GM18499 (cell line): Measurements from ENCODE around the gene CYP4B1.
"Not testable (repeated sequence)": the region's sequence is repeated elsewhere in the genome, so short reads cannot be mapped to it uniquely, and the experiment has no call there.

Experiments
- ATAC-seq: cut with Tn5 transposase; IDR thresholded peaks from one replicate; pipeline ENCODE4 v1.9.1; 2021; ENCODE audit warnings: moderate number of reproducible peaks; ENCODE audit not compliant: insufficient read depth, unreplicated experiment

Gene CYP4B1

DNA sequence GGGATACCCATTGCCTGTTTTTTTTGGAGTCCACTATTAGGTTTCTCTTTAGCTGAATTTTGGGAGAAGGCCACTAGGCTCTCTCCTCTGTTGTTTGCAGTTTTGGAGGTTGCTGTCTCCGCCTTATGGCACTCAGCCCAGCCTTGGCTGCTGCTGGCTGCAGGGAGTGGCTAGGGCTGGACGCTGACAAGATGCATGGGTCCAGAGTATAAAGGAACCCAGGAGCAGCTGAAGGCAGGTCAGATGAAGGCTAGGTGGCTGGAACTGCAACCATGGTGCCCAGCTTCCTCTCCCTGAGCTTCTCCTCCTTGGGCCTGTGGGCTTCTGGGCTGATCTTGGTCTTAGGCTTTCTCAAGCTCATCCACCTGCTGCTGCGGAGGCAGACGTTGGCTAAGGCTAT is at the start of gene CYP4B1:
Gene CYP4B1, plus strand, starts transcription at position 237 of the 400 bp plus-strand sequence. Its CDS starts 36 bp downstream, at position 273.
- ATAC-seq, result no peak

DNA sequence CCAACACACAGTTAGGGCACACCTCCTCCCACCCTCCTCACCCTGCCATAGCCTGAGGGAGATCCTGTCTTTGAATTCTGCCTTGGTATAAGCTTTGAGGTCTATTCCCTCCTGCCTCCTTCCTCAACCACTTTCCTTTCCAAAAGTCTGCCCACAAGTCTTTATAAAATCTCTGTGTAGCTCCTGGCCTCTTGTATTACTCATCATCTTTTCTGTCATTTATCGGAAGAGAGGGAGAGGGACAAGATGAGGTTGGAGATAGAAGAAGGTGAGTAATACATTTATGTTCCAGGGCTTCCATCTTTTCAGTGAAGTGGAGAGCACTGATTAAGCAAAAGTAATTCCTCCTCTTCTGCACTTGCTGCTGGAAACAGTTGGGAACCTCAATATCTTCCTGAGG is 49.4 kb upstream of the CYP4B1 start:
- ATAC-seq, result no peak

DNA sequence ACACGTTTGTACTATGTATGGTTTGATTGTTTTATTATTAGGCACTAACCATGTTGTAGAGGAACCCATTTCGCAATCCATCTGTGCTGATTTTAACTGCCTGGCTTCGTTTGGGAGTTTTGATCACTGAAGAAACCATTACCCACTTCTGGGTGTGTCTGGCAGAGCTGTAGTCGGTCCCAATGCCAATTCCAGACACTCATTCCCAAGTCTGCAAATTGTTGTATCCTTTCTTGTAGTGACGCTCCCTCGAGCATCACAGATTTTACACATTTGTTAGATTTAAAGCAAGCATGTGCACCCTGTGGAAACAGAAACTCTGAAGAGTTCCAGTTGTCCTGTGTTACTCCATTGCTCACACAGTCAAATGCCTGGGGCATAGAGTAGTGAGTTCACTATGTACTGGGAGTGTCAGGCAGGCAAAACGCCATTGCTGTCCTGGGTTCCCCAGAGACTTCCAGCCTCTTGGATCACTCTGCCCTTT is 48.9 kb upstream of the CYP4B1 start:
- ATAC-seq, result no peak

- ATAC-seq, result no peak
Observed at GRCh38 chr1:46753985-46754384, 44.9 kb upstream of the CYP4B1 start.

- not testable (repeated sequence) for ATAC-seq
Observed at GRCh38 chr1:46754707-46755106, 44.1 kb upstream of the CYP4B1 start.

DNA sequence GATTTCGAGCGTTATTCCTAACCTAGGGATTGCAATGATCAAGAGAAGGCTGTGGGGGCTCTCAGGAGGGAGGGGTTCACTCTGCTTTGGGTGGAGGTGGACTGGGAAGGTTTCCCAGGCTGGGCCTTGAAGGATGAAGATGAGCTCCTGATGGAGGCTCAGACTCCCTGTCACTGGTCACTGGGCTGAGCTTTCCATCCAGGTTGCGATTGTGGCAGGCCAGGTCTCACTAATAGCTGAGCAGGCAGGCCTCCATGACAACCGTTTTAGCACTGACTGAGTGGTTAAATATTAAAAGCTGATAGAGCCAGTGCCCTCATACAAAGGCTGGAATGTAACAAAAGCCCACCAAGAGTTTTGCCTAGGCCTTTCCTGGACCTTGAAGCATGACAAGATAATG is 43.7 kb upstream of the CYP4B1 start:
- no peak for ATAC-seq

- ATAC-seq, result no peak
Observed at GRCh38 chr1:46757247-46757955, 41.4 kb upstream of the CYP4B1 start.

GRCh38 chr1:46757956-46758528 is 40.8 kb upstream of the CYP4B1 start:
- no peak for ATAC-seq

GRCh38 chr1:46760558-46761166 is 38.2 kb upstream of the CYP4B1 start:
- ATAC-seq, result no peak

DNA sequence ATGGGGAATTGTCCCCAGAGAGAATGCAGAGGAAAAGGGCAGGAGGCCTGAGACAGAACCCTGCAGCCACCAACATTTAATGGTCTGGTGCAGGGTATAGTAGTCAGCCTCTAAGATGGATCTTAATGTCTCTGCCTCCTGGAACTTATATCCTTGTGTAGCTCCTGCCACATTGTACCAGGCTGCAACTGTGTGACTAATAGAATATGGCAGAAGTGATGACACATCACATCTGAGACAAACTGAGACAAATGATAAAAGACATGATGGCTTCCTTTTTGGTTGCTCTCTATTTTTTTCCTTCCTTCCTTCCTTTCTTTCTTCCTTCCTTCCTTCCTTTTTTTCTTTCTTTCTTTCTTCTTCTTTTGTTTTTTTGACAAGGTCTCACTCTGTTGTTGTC is 37.1 kb upstream of the CYP4B1 start:
- no peak for ATAC-seq

GRCh38 chr1:46764402-46764801 is 34.4 kb upstream of the CYP4B1 start:
- ATAC-seq, result no peak

GRCh38 chr1:46767649-46768282 is 31.1 kb upstream of the CYP4B1 start:
- ATAC-seq, result no peak

DNA sequence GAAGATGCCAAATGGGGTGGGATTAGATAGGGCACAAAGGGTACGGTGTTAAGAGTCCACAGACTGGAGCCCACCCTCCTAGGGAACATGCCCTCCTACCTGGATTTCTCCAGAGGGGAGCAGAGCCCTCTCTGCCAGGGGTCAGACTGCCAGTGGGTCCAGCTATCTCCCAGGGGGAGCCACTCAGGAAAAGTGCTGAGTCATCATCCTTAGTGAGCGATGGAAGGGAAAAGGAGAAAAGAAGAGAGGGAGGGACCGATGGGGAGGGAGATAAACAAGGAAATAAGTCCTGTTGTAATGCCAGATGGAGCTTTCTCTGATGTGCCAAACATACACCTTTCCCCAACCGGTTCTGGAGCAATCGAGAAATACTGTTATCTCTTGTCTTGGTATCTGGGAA is 30.4 kb upstream of the CYP4B1 start:
- no peak for ATAC-seq

GRCh38 chr1:46769028-46769740 is 29.7 kb upstream of the CYP4B1 start:
- no peak for ATAC-seq

DNA sequence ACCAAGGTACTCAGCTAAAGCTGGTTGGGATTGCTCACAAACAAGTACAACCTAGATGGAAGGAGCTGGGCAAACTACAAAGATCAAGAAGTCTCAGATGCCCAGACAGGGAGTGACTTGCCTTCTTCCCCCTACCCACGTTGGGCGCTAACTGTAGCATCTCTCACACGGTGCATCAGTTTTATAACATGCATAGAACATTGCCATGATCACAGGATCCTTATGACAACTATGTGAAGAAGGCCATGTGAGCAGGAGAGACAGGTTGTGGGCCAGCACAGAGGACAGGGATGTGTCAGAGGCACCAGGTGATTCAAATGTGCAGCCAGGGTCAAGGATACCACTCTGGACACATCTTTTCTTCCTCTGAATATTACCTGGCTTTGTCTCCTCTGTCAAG is 28.3 kb upstream of the CYP4B1 start:
- no peak for ATAC-seq

DNA sequence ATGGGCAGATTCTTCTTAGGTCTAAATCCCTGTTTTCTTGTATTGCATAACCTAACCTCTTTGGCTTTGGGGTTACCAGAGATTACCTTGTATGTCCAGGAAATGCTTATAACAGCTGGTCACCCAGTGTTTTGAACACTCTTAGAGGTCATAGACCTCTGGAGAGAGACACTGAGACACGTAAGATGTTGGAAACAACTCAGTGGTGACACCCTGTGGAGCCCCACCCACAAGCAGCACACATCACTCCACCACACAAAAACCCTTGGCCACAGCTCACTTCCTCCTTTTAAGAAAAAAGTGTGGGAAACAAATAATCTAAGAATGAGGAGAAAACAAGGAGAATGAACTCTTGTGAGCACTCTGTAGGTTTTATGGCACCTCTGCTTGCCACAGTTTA is 26.3 kb upstream of the CYP4B1 start:
- ATAC-seq, result no peak

DNA sequence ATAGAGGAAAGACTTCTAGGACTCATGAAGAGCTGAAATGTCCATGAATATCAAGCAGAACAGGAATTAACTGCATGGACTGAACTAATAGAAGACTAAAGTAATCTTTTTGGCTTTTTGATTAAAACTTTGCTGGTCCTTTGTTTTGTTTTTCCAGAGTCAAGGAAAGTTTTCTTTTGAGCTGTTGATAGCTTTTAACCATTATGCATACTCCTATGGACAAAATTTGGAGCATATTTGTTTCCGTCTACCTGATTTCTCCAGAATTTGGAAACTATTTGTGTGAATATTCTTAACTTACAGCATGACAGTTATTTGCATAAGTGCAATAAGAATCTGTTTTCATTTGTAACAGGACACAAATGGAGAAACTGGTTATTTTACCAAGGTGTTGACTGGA is 24.5 kb upstream of the CYP4B1 start:
- no peak for ATAC-seq

DNA sequence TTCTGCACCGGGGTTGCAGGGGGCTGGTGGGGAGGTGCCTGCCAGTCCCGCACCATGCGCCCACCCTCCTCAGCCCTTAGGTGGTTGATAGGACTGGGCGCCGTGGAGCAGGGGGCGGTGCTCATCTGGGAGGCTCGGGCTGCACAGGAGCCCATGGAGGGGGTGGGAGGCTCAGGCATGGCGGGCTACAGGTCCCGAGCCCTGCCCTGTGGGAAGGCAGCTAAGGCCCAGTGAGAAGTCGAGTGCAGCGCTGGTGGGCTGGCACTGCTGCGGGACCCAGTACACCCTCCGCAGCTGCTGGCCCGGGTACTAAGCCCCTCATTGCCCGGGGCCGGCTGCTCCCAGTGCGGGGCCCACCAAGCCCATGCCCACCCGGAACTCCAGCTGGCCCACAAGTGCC is 20.4 kb upstream of the CYP4B1 start:
- not testable (repeated sequence) for ATAC-seq

- no peak for ATAC-seq
Observed at GRCh38 chr1:46784666-46785065, 14.2 kb upstream of the CYP4B1 start.

- not testable (repeated sequence) for ATAC-seq
Observed at GRCh38 chr1:46788634-46789033, 10.2 kb upstream of the CYP4B1 start.
